HUES64 (cell line): ENCODE measurements around the gene IRF6.

ENCODE experiments used
- H3K27ac ChIP-seq: 2 replicates; pipeline ENCODE4 v1.7.0; 2013; ENCODE audit warnings: low read depth, low read length, inconsistent platforms
- H3K27me3 ChIP-seq: 2 replicates; pipeline ENCODE4 v1.6.1; 2013; ENCODE audit warnings: mild to moderate bottlenecking, low read length; ENCODE audit not compliant: insufficient read depth
- H3K36me3 ChIP-seq: 2 replicates; pipeline ENCODE4 v1.6.1; 2013; ENCODE audit warnings: mild to moderate bottlenecking, low read length; ENCODE audit not compliant: insufficient read depth
- H3K4me1 ChIP-seq: 2 replicates; pipeline ENCODE4 v1.6.1; 2013; ENCODE audit warnings: mild to moderate bottlenecking, low read length, moderate library complexity; ENCODE audit not compliant: insufficient read depth
- H3K4me3 ChIP-seq: 2 replicates; pipeline ENCODE4 v1.5.1; 2013; ENCODE audit warnings: mild to moderate bottlenecking, low read length, moderate library complexity
- H3K9ac ChIP-seq: 2 replicates; pipeline ENCODE4 v1.6.1; 2013; ENCODE audit warnings: mild to moderate bottlenecking, low read depth, low read length
- H3K9me3 ChIP-seq: 2 replicates; pipeline ENCODE4 v1.6.1; 2013; ENCODE audit warnings: low read depth, low read length; ENCODE audit not compliant: insufficient read depth
- WGBS: fragments of 150-250, 120-280 bp; methylation state at CpG from one replicate; pipeline ENCODE4 v1.1.7; 2013; ENCODE audit warnings: missing lambda C conversion rate; 5-methylcytosine and 5-hydroxymethylcytosine counted together

IRF6 gene

DNA sequence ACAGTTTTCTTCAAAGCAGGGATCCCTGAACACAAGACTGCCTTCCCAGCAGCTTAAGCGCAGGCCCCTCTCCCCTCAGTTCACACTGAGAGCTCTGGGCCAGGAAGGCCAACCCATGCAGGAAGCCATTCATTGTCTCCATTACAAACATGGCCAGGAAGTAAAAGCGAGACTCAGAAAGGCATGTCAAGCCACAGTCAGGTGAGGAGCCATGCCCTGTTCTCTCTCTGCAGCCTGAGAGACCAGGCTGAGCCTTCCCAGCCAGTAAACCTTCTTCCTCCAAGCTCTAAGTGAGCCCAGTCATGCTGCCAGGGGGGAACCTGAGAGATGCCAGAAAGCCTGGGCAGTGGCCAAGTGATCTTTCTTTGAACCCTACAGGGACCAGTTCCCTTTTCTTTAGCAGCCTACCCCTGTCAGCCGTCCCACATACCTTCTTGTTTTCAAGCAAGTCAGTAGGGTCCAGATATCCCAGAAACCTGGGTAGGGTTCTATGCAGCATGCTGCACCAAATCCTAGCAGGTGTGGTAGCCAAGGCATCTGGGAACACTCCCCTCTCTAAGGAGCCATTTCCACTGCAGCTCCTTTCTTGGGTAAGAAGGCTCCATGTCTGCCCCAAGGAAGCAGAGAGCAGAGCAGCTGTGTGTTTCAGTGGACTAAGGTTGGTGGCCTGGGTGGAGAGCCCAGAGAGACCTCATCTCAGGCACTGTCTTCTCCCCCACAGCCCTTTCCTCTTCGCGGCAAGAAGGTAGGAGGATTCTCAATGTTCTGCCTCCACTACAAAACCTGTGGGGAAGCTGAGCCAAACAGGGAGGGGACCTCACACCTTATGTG lies 49.1 kb downstream of the IRF6 start:
- WGBS: 91% methylated on average over 5 of the region's 5 CpGs
- Histone ChIP-seq H3K27me3 (peaks cover 3% of the 10 kb centered on the region; the same call in 1 of the 2 replicates), H3K4me3 (no peak overlapping the region), H3K27ac (no peak overlapping the region), H3K4me1 (no peaks in the 10 kb centered on the region), H3K9ac (no peak overlapping the region), H3K9me3 (no peaks in the 10 kb centered on the region), H3K36me3 (no peaks in the 10 kb centered on the region)

- no peaks in the 10 kb centered on the region for H3K36me3 ChIP-seq
- H3K9me3 ChIP-seq: no peaks in the 10 kb centered on the region
- H3K27me3 ChIP-seq: peaks cover 3% of the 10 kb centered on the region; the same call in 1 of the 2 replicates
- WGBS: 80% methylated on average over 10 of the region's 10 CpGs
- no peak within 1 kb of the TSS for H3K4me3 ChIP-seq
- H3K4me1 ChIP-seq: no peaks in the 10 kb centered on the region
- H3K9ac ChIP-seq: no peak within 1 kb of the TSS
- no peak within 1 kb of the TSS for H3K27ac ChIP-seq
Observed at GRCh38 chr1:209755926-209756614, 49.9 kb downstream of the IRF6 start, which contains the start of gene TRAF3IP3. Gene TRAF3IP3, plus strand, starts transcription at chr1:209756053. Its CDS starts 3,987 bp downstream, at chr1:209760040.

GRCh38 chr1:209755256-209755655 lies 50.7 kb downstream of the IRF6 start:
- H3K4me1 ChIP-seq: no peaks in the 10 kb centered on the region
- no peak overlapping the region for H3K9ac ChIP-seq
- H3K27ac ChIP-seq: no peak overlapping the region

GRCh38 chr1:209752890-209753289 lies 53.1 kb downstream of the IRF6 start:
- Histone ChIP-seq H3K4me1 (peaks cover 13% of the 10 kb centered on the region), H3K9me3 (no peaks in the 10 kb centered on the region), H3K9ac (no peak overlapping the region), H3K36me3 (no peaks in the 10 kb centered on the region), H3K4me3 (no peak overlapping the region), H3K27ac (no peak overlapping the region), H3K27me3 (peaks cover 10% of the 10 kb centered on the region)
- WGBS: 93% methylated on average over 2 of the region's 3 CpGs

More at GRCh38 chr1:209755256-209755655, 50.7 kb downstream of the IRF6 start:
- peaks cover 3% of the 10 kb centered on the region; the same call in 1 of the 2 replicates for H3K27me3 ChIP-seq
- H3K9me3 ChIP-seq: no peaks in the 10 kb centered on the region
- no peaks in the 10 kb centered on the region for H3K36me3 ChIP-seq
- H3K4me3 ChIP-seq: no peak overlapping the region
- 100% methylated on average over 1 of the region's 1 CpG for WGBS

DNA sequence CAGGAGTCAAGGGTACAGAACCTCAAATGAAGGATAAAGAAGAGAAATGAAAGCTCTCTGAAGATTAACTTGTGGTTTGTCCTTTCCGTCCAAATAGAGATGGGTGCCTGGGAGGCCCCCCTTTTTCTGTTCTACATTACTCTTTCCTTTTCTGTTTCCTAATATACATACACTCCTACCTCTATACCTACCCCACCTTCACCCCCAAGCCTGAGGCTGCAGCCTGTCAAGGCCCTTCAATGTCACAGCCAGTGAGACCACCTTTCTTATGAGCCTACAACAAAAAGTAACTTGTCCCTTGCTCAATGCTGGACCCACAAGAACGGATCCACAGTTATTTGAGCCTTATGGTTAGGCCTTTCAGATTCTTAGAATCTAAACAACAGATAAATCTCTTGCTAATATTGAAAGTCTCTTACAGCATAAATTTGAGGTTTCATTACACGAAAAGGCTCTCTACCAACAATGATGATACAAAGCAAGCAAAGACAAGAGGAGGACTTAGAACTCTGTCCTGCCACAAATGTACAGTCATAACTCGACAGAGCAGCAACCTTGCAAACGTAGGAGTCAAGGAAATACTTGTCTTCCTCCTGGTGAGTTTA lies 54.2 kb downstream of the IRF6 start:
- WGBS: 87% methylated on average over 5 of the region's 5 CpGs
- H3K27ac ChIP-seq: no peak overlapping the region
- no peak overlapping the region for H3K4me3 ChIP-seq
- no peak overlapping the region for H3K9ac ChIP-seq
- peaks cover 10% of the 10 kb centered on the region for H3K27me3 ChIP-seq
- H3K4me1 ChIP-seq: peaks cover 13% of the 10 kb centered on the region
- H3K9me3 ChIP-seq: no peaks in the 10 kb centered on the region
- H3K36me3 ChIP-seq: no peaks in the 10 kb centered on the region

GRCh38 chr1:209749670-209750323 lies 56.1 kb downstream of the IRF6 start:
- no peaks in the 10 kb centered on the region for H3K9me3 ChIP-seq
- H3K27ac ChIP-seq: no peak overlapping the region
- H3K27me3 ChIP-seq: peaks cover 15% of the 10 kb centered on the region
- peaks cover 13% of the 10 kb centered on the region for H3K4me1 ChIP-seq
- no peak overlapping the region for H3K4me3 ChIP-seq
- no peaks in the 10 kb centered on the region for H3K36me3 ChIP-seq
- WGBS: 92% methylated on average over 4 of the region's 6 CpGs
- H3K9ac ChIP-seq: no peak overlapping the region

DNA sequence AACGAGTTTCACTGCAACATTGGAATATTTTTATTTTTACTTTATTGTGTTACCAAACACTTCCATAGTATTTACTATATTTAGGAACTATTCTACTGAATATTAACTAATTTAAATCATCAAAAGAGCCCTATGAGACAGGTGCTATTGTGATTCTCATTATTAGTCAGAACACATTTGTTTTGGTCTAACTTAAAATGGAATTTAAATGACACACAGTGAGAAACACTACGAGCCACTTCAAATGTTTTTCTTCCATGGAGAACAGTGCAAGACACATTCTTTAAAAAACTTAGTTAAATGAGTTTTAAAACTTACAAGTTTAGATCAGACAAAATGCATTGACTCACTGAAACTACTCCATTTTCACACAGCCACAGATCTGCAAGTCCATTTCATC lies 56.7 kb downstream of the IRF6 start:
- H3K27me3 ChIP-seq: peaks cover 15% of the 10 kb centered on the region
- no peak overlapping the region for H3K9ac ChIP-seq
- no peaks in the 10 kb centered on the region for H3K36me3 ChIP-seq
- H3K4me1 ChIP-seq: peaks cover 13% of the 10 kb centered on the region
- 89% methylated on average over 1 of the region's 2 CpGs for WGBS
- no peak overlapping the region for H3K4me3 ChIP-seq
- no peaks in the 10 kb centered on the region for H3K9me3 ChIP-seq
- H3K27ac ChIP-seq: no peak overlapping the region

- Histone ChIP-seq H3K27me3 (peaks cover 15% of the 10 kb centered on the region), H3K9me3 (no peaks in the 10 kb centered on the region), H3K36me3 (no peaks in the 10 kb centered on the region), H3K4me1 (peaks cover 13% of the 10 kb centered on the region), H3K9ac (no peak overlapping the region), H3K27ac (no peak overlapping the region), H3K4me3 (no peak overlapping the region)
- 28% methylated on average over 4 of the region's 4 CpGs for WGBS
Observed at GRCh38 chr1:209748620-209749019, 57.3 kb downstream of the IRF6 start.

DNA sequence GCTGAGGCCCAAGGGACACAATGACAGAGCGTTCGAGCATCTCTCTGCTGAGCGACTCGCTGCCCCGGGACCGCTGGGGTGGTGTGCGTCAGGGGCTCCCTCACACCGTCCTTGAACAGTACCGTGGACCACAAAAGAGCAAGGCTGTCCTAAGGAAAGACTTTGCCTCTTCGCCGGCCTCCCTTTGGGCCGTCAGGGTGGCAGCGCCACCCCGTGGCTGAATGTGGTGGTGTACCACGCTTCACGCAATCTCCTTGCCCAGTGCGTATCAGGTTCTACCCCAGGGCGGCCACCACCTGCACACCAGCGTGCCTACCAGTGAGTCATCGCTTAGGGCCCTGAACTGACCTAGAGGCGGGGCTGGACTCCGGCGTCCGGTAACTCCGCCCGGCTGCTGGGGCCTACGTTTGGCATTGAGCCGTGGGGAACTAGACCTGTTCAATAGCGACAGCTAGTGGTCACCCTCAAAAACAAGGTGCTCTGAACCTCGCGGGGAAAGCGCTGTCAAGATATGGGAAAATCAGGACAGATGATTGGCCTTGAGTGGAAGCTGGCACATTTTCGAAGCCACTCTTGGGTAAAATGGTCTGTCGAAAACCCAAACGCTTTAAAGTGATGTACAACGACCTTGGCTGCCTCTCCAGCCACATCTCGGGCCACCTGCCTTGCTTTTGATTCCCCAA lies 58.2 kb downstream of the IRF6 start:
- 7% methylated on average over 37 of the region's 37 CpGs for WGBS
- no peak overlapping the region for H3K9ac ChIP-seq
- no peaks in the 10 kb centered on the region for H3K36me3 ChIP-seq
- peaks cover 15% of the 10 kb centered on the region for H3K27me3 ChIP-seq
- H3K27ac ChIP-seq: no peak overlapping the region
- H3K4me3 ChIP-seq: peak overlapping the region; percentile 37
- no peaks in the 10 kb centered on the region for H3K9me3 ChIP-seq
- H3K4me1 ChIP-seq: peaks cover 13% of the 10 kb centered on the region

DNA sequence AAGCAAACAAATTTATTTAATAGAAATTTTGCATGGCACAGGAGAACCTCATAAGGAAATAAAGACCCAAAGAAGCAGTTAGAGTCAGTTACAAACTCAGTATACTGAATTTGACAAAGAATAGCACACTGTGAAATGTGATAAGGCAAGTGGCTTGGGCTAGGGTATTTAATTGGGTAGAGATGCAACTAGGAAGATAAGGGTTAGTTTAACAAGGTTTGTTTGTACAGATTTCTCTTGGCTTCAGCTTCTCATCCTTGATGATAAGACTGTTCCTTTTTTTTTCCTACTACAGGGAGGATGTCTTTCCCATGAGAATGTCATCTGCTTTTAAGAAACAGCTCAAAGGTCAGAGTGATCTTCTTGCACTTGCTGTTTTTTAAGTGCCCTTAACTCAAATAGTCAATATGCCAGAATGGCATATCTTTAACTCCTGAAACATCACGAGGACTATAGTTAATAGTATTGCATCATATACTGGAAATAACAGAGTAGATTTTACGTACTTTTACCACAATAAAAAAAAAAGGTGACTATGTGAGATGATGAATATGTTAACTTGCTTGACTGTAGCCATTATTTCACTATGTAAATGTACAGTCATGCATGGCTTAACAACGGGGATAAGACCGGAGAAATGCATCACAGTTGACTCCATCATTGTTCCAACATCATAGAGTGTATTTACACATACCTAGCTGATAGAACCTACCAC lies 59.3 kb downstream of the IRF6 start:
- no peaks in the 10 kb centered on the region for H3K36me3 ChIP-seq
- H3K4me1 ChIP-seq: peaks cover 13% of the 10 kb centered on the region
- no peak overlapping the region for H3K4me3 ChIP-seq
- H3K9me3 ChIP-seq: no peaks in the 10 kb centered on the region
- H3K9ac ChIP-seq: no peak overlapping the region
- H3K27ac ChIP-seq: no peak overlapping the region
- H3K27me3 ChIP-seq: peaks cover 15% of the 10 kb centered on the region
- 93% methylated on average over 2 of the region's 4 CpGs for whole genome bisulfite sequencing
